ENCODE measurements around the gene AJM1. TPM values are rescaled to one million over a fixed set of nuclear protein-coding genes. Genes with fewer than 3 reads are reported as not detected.
A peak's percentile ranks its signal among the peaks of the same experiment; 100 is the strongest.

Gene AJM1
- total RNA-seq, 4 donors from 2014 or later: 1.6 to 3.1 (median 2.2) TPM

DNA sequence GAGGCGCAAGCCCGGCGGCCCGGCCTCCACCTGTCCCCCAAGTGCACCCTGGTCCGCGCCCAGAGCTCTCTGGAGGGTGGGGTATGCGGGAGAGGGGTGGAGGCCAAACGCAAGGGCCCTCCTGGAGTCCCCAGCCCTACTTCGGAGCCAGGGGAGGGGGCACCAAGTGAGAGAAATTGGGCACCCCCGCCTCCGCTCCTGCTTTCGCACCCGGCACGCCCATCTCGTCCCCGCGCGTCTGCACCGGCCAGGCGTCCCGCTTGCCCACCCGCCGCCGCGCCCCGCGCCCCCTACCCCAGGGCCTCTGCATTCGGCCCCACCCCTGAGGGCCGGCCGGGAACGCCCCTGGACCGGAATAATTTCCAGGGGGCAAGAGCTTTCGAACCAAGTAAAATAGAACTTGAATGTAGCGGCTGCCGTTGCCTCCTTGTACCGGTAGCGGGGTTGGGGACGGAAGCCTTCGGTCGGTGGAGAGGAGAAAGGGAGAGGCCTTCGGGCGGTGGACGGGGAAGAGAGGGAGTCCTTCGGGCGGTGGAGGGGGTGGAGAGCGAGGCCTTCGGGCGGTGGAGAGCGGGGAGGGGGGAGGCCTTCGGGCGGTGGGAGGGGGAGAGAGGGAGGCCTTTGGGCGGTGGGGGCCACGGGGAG is 6.2 kb downstream of the AJM1 start:
- H3K9me3 ChIP-seq: no peaks in the 10 kb centered on the region
- H3K36me3 ChIP-seq: peaks cover 5% of the 10 kb centered on the region
- H3K4me3 ChIP-seq: peak overlapping the region; percentile 72
- DNase-seq (ENCODE audit: low spot score in 2 of 2): peak in 1 of 2 donors; percentile 78
- TF ChIP-seq EP300 (IDR thresholded peaks at IDR 0.05) (no peak), POLR2AphosphoS5 (IDR thresholded peaks at IDR 0.05) (no peak), POLR2A (IDR thresholded peaks at IDR 0.05) (no peak)
- TF ChIP-seq, protein P1, sequence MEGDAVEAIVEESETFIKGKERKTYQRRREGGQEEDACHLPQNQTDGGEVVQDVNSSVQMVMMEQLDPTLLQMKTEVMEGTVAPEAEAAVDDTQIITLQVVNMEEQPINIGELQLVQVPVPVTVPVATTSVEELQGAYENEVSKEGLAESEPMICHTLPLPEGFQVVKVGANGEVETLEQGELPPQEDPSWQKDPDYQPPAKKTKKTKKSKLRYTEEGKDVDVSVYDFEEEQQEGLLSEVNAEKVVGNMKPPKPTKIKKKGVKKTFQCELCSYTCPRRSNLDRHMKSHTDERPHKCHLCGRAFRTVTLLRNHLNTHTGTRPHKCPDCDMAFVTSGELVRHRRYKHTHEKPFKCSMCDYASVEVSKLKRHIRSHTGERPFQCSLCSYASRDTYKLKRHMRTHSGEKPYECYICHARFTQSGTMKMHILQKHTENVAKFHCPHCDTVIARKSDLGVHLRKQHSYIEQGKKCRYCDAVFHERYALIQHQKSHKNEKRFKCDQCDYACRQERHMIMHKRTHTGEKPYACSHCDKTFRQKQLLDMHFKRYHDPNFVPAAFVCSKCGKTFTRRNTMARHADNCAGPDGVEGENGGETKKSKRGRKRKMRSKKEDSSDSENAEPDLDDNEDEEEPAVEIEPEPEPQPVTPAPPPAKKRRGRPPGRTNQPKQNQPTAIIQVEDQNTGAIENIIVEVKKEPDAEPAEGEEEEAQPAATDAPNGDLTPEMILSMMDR (IDR thresholded peaks at IDR 0.05): no peak
- peaks cover 62% of the 10 kb centered on the region for H3K4me1 ChIP-seq
- peak overlapping the region; percentile 85 for H3K27ac ChIP-seq
- WGBS: 1% methylated on average over 33 of the region's 53 CpGs
- peaks cover 37% of the 10 kb centered on the region for H3K27me3 ChIP-seq

DNA sequence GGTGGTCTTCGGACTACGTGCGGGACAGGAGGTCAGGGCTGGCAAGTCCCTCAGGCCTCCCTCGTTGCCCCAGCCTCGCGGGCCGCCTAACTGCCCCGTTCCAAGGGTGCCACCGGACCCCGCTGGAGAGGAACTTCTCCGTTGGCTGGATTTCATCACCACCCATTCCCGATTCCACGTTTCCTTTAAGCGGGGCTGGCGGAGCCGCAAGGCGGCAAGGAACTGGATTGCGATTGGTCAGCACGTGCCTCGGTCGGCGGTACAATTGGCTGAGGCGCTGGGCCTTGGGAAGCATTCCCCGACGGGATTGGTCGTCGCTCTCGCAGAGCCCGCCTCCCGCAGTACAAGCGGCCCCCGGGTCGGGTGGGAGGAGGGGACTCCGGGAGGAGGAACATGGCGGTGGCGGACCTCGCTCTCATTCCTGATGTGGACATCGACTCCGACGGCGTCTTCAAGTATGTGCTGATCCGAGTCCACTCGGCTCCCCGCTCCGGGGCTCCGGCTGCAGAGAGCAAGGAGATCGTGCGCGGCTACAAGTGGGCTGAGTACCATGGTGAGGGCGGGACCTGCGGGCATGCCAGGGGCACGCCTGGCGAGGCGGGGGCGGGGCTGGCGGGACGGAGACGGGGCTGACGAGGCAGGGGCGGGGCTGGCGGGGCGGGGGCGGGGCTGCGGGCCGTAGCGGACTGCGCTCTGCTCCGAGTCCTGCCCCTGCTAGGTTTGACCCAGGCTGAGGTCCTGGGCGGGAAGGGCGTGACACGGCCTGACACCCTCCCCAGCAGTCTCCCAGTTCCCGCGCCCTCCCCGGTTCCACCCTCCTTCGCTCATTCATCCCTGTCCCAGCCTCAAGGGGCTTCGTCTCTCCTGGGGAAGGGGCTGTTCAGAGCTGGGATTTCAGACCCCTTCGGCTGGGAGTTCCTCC is 7.0 kb downstream of the AJM1 start, which contains the start of gene PHPT1:
Gene PHPT1 (plus strand): TSS at position 372 of the 922 bp plus-strand sequence. CDS start 22 bp downstream, at position 394.
- H3K27me3 ChIP-seq: peaks cover 29% of the 10 kb centered on the region
- H3K36me3 ChIP-seq: peaks cover 5% of the 10 kb centered on the region
- WGBS: 0% methylated on average over 45 of the region's 77 CpGs
- peaks cover 54% of the 10 kb centered on the region for H3K4me1 ChIP-seq
- peak within 1 kb of the TSS; percentile 85 for H3K27ac ChIP-seq
- peak within 1 kb of the TSS; percentile 72 for H3K4me3 ChIP-seq
- H3K9me3 ChIP-seq: no peaks in the 10 kb centered on the region
- peak; percentile 99 to 100 for DNase-seq (ENCODE audit: low spot score in 2 of 2)
- TF ChIP-seq POLR2A (IDR thresholded peaks at IDR 0.05): peak; percentile 13 to 37
- TF ChIP-seq, protein P1 (IDR thresholded peaks at IDR 0.05): no peak
- TF ChIP-seq POLR2AphosphoS5 (IDR thresholded peaks at IDR 0.05): peak in 2 of 3 donors; percentile 10 to 94
- TF ChIP-seq EP300 (IDR thresholded peaks at IDR 0.05): no peak

DNA sequence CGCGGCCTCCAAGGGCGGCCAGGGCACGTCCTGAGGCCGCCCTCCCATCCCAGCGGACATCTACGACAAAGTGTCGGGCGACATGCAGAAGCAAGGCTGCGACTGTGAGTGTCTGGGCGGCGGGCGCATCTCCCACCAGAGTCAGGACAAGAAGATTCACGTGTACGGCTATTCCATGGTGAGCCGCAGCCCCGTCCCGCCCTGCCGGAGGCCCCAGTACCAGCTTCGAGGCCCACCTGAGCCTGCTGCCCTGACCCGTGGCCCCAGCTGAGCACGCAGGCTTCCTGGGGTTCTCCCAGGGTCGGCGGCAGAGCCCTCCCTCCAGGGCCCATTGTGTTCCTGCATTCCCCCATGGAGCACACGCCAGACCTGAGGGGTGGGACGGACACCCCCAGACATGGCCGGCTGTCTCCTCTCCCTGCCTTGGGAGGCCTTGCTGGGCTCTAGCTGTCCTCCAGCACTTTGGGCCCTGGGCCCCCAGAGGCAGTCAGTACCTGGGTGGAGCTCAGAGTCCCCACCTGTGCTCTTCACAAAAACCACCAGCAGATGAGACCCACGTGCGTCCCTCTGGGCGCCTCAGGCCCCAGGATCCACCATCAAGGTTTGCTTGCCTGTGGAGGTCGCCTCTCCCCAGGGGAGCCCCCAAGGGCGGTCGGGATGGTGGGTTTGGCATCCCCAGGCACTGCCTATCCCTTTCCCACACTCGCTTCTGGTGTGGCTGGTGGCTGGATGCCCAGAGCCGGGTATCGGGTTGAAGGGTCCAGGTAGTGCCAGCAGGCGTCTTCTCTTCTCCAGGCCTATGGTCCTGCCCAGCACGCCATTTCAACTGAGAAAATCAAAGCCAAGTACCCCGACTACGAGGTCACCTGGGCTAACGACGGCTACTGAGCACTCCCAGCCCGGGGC is 7.9 kb downstream of the AJM1 start:
- H3K9me3 ChIP-seq: no peaks in the 10 kb centered on the region
- peaks cover 22% of the 10 kb centered on the region for H3K27me3 ChIP-seq
- peak overlapping the region; percentile 72 for H3K4me3 ChIP-seq
- peaks cover 5% of the 10 kb centered on the region for H3K36me3 ChIP-seq
- TF ChIP-seq EP300 (IDR thresholded peaks at IDR 0.05) (no peak), POLR2AphosphoS5 (IDR thresholded peaks at IDR 0.05) (no peak), POLR2A (IDR thresholded peaks at IDR 0.05) (no peak)
- TF ChIP-seq, protein P1 (IDR thresholded peaks at IDR 0.05): no peak
- H3K4me1 ChIP-seq: peaks cover 53% of the 10 kb centered on the region
- 57% methylated on average over 6 of the region's 43 CpGs for WGBS
- DNase-seq (ENCODE audit: low spot score in 2 of 2): peak in 1 of 2 donors; percentile 80
- H3K27ac ChIP-seq: no peak overlapping the region

GRCh38 chr9:136850866-136851775 is 8.8 kb downstream of the AJM1 start:
- Histone ChIP-seq H3K36me3 (peaks cover 5% of the 10 kb centered on the region), H3K27ac (no peak overlapping the region), H3K4me1 (peaks cover 44% of the 10 kb centered on the region), H3K9me3 (no peaks in the 10 kb centered on the region), H3K27me3 (peaks cover 13% of the 10 kb centered on the region), H3K4me3 (no peak overlapping the region)
- 84% methylated on average over 5 of the region's 23 CpGs for WGBS
- TF ChIP-seq POLR2A (IDR thresholded peaks at IDR 0.05): no peak
- TF ChIP-seq, protein P1 (IDR thresholded peaks at IDR 0.05): no peak
- TF ChIP-seq EP300 (IDR thresholded peaks at IDR 0.05): no peak
- TF ChIP-seq POLR2AphosphoS5 (IDR thresholded peaks at IDR 0.05): no peak
- DNase-seq (ENCODE audit: low spot score in 2 of 2): no peak

Data from suprapubic skin (tissue), 4 donors.